ENCODE measurements around the gene GSN.

Gene GSN

DNA sequence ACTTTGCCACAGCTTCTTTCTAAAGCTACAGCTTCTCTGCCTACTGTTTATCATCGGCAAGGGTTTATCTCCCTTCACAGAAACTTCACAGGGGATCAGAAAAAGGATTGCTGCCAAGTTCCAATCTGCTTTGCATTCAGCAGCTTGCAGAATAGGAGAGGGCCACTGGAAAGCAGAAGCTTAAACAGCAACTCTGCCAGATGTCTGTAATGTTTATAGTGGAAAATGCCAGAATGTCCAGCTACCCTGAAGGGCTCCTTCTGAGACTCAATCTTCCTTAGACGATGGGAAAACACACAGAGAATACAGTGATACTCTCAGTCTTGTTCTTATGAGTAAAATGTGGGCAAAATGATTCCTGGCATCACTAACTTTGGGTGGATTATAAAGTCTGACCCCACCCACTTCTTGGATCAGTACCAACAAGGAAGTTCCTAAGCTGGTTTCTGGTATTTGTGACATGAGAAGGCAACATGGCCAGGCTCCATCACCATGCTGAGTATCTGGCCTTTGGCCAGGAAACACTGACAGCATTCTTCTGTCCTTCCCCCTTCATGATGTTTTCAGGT is 83.1 kb downstream of the GSN start:
- H3K4me3 Mint-ChIP-seq: no peak overlapping the region
- no peaks in the 10 kb centered on the region for H3K27me3 Mint-ChIP-seq
- no peaks in the 10 kb centered on the region for H3K9me3 Mint-ChIP-seq
- peaks cover 35% of the 10 kb centered on the region for H3K4me1 Mint-ChIP-seq (ENCODE audit: low read depth)
- peak overlapping the region; percentile 66 for H3K27ac Mint-ChIP-seq
- intact Hi-C loops (cut with micrococcal nuclease): no loop called here
- H3K36me3 Mint-ChIP-seq (ENCODE audit: low read depth): peaks cover 60% of the 10 kb centered on the region

DNA sequence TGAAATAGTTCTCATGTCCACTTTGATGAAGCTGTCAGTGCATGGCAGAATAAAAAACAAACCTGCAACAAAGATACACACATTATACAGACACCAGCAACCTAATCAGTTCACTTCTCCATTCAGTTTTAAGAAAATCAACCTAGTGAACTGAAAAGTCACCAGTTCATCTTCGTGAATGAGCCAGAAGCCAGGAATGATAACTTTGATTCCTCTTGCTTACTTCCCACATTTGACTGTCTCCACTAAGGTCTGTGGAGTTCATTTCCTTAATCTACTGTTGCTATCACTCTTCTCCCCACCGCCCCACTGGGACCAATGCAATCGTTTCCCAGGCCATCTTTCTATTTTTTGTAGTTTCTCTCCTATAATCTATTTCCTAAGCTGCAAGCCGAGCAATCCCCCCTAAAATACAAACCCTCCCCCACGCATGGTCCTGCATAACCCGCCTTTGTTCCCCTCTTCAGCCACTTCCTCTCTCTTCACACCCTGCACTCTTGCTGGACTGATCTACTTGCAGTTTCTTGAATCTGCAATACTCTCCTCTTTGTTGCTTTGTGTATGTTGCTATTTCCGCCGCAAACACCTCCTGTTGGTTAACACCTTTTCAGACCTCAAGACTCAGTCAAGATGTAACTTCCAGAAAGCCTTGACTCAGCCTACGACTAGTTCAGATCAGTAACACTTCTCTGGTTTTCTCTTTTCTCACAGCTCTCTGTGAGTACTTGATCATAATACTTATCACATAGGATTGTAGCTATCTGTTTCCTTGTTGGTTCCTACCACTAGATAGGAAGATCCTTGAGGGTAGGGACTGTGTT is 85.5 kb downstream of the GSN start:
- Mint-ChIP-seq H3K27me3 (no peaks in the 10 kb centered on the region), H3K9me3 (no peaks in the 10 kb centered on the region), H3K4me3 (peak overlapping the region; percentile 64), H3K4me1 (ENCODE audit: low read depth) (peaks cover 42% of the 10 kb centered on the region), H3K36me3 (ENCODE audit: low read depth) (peaks cover 54% of the 10 kb centered on the region), H3K27ac (peak overlapping the region; percentile 44)
- intact Hi-C loops (cut with micrococcal nuclease): no loop called here

DNA sequence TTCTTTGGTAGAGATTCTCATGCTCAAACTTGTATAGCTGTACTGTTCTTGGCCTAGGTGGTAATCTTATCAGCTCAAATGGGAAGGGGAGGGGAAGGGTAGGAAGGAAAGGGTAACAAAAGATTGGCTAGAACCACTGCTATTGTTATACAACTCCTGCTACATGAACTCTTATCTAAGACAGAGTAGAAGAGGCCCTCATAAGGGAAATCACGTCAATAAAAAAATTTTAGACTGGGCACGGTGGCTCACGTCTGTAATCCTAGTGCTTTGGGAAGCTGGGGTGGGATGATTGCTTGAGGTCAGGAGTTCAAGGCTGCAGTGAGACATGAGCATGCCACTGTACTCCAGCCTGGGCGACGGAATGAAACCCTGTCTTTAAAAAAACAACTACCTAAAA is 86.2 kb downstream of the GSN start:
- intact Hi-C loops (cut with micrococcal nuclease): no loop called here
- H3K27ac Mint-ChIP-seq: peak overlapping the region; percentile 44
- no peaks in the 10 kb centered on the region for H3K9me3 Mint-ChIP-seq
- H3K36me3 Mint-ChIP-seq (ENCODE audit: low read depth): peaks cover 47% of the 10 kb centered on the region
- H3K27me3 Mint-ChIP-seq: no peaks in the 10 kb centered on the region
- peaks cover 48% of the 10 kb centered on the region for H3K4me1 Mint-ChIP-seq (ENCODE audit: low read depth)
- H3K4me3 Mint-ChIP-seq: no peak overlapping the region

DNA sequence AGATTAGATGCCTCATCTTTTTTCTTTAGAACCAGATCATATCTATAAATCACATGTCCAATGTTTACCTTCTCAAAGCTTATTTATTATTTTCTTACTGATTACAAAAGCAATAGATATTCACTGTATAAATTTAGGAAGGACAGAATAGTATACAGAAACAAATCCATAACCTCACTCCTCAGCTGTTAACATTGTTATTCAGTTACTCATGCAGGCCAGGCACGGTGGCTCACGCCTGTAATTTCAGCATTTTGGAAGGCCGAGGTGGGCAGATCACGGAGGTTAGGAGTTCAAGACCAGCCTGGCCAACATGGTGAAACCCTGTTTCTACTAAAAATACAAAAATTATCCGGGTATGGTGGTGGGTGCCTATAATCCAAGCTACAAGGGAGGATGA is 86.8 kb downstream of the GSN start:
- no peak overlapping the region for H3K4me3 Mint-ChIP-seq
- intact Hi-C loops (cut with micrococcal nuclease): no loop called here
- H3K36me3 Mint-ChIP-seq (ENCODE audit: low read depth): peaks cover 40% of the 10 kb centered on the region
- no peak overlapping the region for H3K27ac Mint-ChIP-seq
- H3K27me3 Mint-ChIP-seq: no peaks in the 10 kb centered on the region
- H3K4me1 Mint-ChIP-seq (ENCODE audit: low read depth): peaks cover 50% of the 10 kb centered on the region
- H3K9me3 Mint-ChIP-seq: no peaks in the 10 kb centered on the region

DNA sequence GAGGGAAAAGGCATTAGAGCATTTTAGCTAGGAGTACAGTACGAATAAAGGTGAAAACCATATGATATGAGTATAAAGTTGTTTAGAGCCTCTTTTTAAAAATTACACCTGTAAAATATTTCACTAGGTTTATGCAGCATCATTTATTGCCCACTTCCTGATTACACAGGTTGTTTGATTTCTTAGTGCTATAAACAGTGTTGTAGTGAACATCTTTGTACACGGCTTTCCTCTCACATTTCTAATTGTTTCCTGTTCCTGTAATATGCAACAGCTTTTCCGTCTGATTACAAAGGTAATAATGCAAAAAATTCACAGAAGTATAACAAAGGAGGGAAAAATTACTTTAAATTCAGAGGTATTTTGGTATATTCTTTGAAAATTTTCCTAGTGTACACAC is 89.0 kb downstream of the GSN start:
- Mint-ChIP-seq H3K36me3 (ENCODE audit: low read depth) (peaks cover 32% of the 10 kb centered on the region), H3K4me3 (no peak overlapping the region), H3K4me1 (ENCODE audit: low read depth) (peaks cover 36% of the 10 kb centered on the region), H3K27ac (no peak overlapping the region), H3K9me3 (no peaks in the 10 kb centered on the region), H3K27me3 (no peaks in the 10 kb centered on the region)
- intact Hi-C loops (cut with micrococcal nuclease): no loop called here

DNA sequence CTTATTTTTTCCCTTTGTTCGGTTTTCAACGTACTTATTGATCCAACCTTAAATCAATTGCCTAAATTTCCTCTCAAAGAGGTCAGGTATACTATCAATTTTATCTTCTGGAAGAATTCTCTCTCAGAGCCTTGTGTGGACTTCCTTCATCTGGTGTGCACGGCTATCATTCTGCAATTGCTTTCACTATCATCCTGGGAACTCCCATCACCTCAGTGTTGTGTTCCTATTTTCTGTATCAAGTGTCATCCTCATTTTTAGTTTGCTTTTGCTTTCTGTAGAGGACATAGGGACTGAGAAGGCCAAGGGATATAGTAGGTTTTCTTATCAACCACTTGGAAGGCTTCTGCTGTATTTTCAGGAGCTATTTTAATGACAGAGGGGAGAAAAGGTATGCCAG is 90.8 kb downstream of the GSN start:
- Mint-ChIP-seq H3K4me3 (peak overlapping the region; percentile 10), H3K4me1 (ENCODE audit: low read depth) (peaks cover 36% of the 10 kb centered on the region), H3K27ac (peak overlapping the region; percentile 69), H3K27me3 (no peaks in the 10 kb centered on the region), H3K36me3 (ENCODE audit: low read depth) (peaks cover 26% of the 10 kb centered on the region), H3K9me3 (no peaks in the 10 kb centered on the region)
- intact Hi-C loops (cut with micrococcal nuclease): no loop called here

DNA sequence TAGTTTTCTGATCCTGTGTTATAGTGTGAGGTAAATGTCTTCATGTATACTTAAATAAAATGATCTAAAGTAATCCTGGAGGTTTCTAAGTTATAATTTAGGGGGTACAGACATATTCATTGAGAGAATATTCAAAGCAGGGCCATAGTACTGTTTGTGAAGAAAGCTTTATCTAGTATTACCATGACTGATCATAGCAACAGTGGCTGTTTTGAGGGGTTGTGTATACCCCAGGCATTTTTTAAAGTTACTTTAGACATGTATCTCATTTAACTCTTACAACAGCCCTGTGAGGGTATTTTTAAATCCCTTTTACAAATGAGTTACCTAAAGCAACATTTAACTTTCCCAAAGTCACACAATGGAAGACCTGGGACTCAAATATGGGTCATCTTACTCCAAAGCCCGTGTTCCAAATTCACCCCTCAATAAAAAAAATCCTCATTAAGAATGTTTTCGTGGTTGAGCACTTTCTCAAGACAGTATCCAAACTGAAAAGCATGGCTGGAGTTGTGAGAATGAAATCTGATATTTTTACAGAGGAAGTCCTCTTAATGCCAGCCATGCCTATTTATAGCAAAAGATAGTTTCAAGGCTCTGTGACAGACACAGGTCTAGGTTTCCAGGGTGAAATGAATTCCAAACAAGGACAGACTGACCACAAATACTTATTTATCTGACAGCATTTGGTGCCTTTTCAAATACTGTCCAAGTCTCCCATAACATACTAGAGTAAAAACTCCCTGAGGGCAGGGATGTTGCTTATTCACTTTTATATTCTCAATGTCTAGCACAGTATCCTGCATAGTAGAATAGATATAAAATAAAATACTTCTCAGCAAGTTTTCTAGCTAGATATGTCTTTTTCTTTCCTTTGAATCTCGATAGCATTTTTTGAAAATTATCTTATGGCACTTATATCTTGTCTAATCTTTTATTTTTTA is 91.7 kb downstream of the GSN start:
- H3K4me3 Mint-ChIP-seq: no peak overlapping the region
- H3K27ac Mint-ChIP-seq: peak overlapping the region; percentile 69

DNA sequence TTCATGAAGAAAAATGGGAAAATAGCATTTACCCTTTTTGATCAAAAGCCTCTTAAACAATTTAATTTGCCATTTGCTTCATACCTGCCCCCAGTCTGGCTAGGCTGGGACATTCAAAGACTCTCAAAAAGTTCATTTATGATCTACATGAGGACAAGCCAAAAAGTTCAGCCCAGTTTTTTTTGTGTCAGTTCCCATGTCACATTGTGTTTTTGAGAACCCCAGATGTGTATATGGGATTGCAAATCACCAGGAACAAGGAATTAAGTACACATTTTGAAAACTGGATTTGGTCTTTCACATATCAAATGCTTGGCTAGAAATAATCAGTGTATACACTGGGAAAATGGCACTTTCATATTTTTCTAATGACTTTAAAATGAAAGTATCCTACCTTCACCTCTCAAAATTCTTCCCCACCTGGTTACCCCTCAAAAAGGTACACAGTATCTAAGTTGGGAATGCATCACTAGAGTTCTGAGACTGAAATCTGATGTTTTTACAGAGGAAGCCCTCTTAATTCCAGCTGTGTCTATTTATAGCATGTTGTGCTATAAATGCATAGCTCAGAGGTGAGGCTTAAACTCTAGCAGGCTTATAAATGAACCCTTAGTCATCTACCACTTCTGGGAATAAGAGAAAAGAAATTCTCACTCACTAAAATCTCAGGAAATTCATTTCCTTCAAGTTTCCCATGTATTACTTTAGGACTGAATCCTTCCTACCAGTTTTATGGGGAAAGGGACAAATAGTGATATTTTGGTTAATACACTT is 92.8 kb downstream of the GSN start:
- no peak overlapping the region for H3K27ac Mint-ChIP-seq
- peaks cover 15% of the 10 kb centered on the region for H3K36me3 Mint-ChIP-seq (ENCODE audit: low read depth)
- no peak overlapping the region for H3K4me3 Mint-ChIP-seq
- peaks cover 40% of the 10 kb centered on the region for H3K4me1 Mint-ChIP-seq (ENCODE audit: low read depth)
- no peaks in the 10 kb centered on the region for H3K27me3 Mint-ChIP-seq
- H3K9me3 Mint-ChIP-seq: no peaks in the 10 kb centered on the region
- intact Hi-C loops (cut with micrococcal nuclease): no loop called here

More for the DNA sequence above, 91.7 kb downstream of the GSN start:
- no peaks in the 10 kb centered on the region for H3K27me3 Mint-ChIP-seq
- peaks cover 36% of the 10 kb centered on the region for H3K4me1 Mint-ChIP-seq (ENCODE audit: low read depth)
- intact Hi-C loops (cut with micrococcal nuclease): no loop called here
- H3K9me3 Mint-ChIP-seq: no peaks in the 10 kb centered on the region
- H3K36me3 Mint-ChIP-seq (ENCODE audit: low read depth): peaks cover 25% of the 10 kb centered on the region

DNA sequence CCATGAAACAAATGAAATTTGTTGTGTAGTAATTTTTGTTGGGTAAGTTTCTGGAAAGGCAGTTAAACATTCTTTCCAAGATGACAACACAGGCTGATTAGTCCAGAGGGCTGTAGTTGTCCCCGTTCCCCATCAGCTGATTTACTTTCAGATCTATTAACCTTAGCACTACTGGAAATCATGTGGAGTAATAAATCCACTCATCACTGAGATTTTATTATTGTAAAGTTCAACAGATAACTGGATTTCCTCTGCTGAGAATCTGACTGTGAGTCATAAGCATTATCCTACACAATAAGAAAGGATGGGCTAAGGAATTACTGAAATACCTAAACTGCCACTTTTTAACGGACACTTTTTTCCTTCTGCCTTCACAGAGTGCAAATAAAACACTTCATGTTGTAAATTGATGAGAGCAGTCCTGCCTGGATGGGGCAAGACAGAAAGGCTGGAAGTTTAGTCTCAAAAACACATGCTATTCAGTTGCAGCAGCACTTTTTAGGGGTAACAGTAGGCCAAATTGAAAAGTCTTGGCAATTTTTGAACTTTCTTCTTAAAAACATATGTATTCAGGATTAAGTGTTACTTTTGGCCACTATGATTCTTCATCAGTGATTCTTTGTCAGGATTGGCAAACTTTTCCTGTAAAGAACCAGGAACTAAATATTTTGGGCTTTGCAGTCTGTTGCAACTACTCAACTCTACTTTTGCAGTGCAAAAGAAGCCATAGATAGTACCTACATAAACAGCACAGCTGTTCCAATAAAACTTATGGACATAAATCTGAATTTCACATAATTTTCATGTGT is 95.1 kb downstream of the GSN start:
- Mint-ChIP-seq H3K36me3 (ENCODE audit: low read depth) (peaks cover 4% of the 10 kb centered on the region), H3K4me1 (ENCODE audit: low read depth) (peaks cover 53% of the 10 kb centered on the region), H3K27me3 (no peaks in the 10 kb centered on the region), H3K9me3 (no peaks in the 10 kb centered on the region), H3K27ac (peak overlapping the region; percentile 17), H3K4me3 (no peak overlapping the region)
- intact Hi-C loops (cut with micrococcal nuclease): no loop called here

DNA sequence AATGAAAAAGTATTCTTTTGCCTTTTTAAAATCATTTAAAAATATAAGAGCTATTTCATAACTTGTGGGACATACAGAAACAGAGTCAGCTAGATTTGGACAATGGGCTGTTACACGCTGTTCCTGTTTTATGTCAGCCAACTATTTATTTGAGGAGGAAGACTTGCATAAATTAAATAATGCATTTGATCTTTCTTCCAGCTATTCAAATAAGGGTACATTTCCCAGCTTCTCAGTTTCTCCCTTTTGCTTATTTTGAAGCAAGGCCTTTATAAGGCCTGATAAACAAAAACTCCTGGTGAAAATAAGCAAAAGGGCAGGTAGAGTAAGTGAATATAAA is 95.6 kb downstream of the GSN start:
- H3K4me1 Mint-ChIP-seq (ENCODE audit: low read depth): peaks cover 51% of the 10 kb centered on the region
- no peak overlapping the region for H3K4me3 Mint-ChIP-seq
- H3K9me3 Mint-ChIP-seq: no peaks in the 10 kb centered on the region
- peaks cover 4% of the 10 kb centered on the region for H3K36me3 Mint-ChIP-seq (ENCODE audit: low read depth)
- peak overlapping the region; percentile 67 for H3K27ac Mint-ChIP-seq
- intact Hi-C loops (cut with micrococcal nuclease): no loop called here
- H3K27me3 Mint-ChIP-seq: no peaks in the 10 kb centered on the region

DNA sequence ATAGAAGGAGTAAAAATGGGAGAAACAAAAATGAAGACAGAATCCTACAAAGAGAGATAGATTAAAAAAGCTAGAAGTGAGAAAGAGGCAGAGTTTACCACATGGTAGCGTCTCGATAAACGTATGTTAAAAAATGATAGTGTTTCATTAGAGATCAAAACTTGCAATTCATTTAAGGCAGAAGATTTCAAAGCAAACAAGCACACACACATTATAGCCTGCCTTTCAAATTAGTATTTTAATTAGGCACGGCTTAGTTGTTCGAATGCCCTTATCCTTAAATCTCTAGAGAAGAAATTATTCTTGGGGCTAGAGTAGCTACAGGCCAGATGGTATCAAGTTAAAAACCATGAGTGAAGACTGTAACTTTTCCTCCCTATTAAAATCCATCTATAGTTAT is 96.1 kb downstream of the GSN start:
- Mint-ChIP-seq H3K4me3 (no peak overlapping the region), H3K27me3 (no peaks in the 10 kb centered on the region), H3K9me3 (no peaks in the 10 kb centered on the region), H3K4me1 (ENCODE audit: low read depth) (peaks cover 46% of the 10 kb centered on the region), H3K27ac (peak overlapping the region; percentile 67), H3K36me3 (ENCODE audit: low read depth) (peaks cover 4% of the 10 kb centered on the region)
- intact Hi-C loops (cut with micrococcal nuclease): no loop called here

DNA sequence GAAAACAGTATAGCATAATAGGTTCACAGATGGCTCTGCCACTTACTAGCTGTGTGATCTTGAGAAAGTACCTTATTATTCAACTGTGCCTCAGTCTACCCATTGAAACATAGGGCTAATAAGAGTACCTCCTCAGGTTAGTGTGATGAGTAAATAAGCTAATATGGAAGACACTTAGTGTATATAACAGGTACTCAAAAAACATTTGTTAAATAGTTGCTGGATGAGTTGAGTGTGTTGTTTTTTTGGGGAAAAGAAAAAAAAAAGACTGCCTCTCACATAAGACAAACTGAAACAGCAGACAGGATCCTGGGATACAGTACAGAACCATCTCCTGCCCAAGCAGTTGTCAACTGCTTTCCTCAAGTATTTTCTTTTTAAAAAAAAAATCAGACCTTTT is 96.9 kb downstream of the GSN start:
- Mint-ChIP-seq H3K4me1 (ENCODE audit: low read depth) (peaks cover 39% of the 10 kb centered on the region), H3K9me3 (no peaks in the 10 kb centered on the region), H3K36me3 (ENCODE audit: low read depth) (peaks cover 10% of the 10 kb centered on the region), H3K27me3 (no peaks in the 10 kb centered on the region), H3K4me3 (no peak overlapping the region), H3K27ac (peak overlapping the region; percentile 9)
- intact Hi-C loops (cut with micrococcal nuclease): no loop called here

DNA sequence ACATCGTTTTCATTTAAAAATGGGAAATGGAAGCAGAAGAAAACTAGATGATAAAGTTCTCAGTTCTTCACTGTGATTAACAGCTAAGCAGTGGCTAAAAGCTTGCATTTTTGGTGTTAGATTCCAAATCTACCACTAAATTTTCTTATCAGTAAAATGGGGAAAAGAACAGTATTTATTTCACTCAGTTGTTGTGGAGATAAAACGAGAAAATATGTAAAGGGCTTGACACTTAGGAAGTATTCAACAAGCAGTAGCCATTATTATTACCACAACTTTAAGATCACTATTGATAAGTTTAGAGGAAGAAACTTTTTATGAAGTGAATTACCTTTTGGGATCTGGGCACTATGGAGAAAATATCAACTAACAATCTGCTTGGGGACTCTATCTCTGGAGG is 97.6 kb downstream of the GSN start:
- intact Hi-C loops (cut with micrococcal nuclease): no loop called here
- peaks cover 17% of the 10 kb centered on the region for H3K36me3 Mint-ChIP-seq (ENCODE audit: low read depth)
- no peak overlapping the region for H3K4me3 Mint-ChIP-seq
- H3K27me3 Mint-ChIP-seq: no peaks in the 10 kb centered on the region
- H3K4me1 Mint-ChIP-seq (ENCODE audit: low read depth): peaks cover 45% of the 10 kb centered on the region
- H3K27ac Mint-ChIP-seq: peak overlapping the region; percentile 9
- H3K9me3 Mint-ChIP-seq: no peaks in the 10 kb centered on the region

Measured in dendritic cell treated with granulocyte-macrophage colony-stimulating factor and Interleukin-4, amounts not matched to agents 40 ng/mL and 50 ng/mL, for 4 days (primary cell).